Glutamatergic neuron (in vitro differentiated cells): ENCODE measurements around the gene UMPS. TPM values are rescaled to one million over a fixed set of nuclear protein-coding genes. Genes with fewer than 3 reads are reported as not detected.

ENCODE experiments used
- DNase-seq: peaks from one replicate; pipeline ENCODE4 v3.0.0; 2022
- H3K27ac Mint-ChIP-seq: one replicate; pipeline ENCODE4 v1.8.0; 2020; ENCODE audit warnings: mild to moderate bottlenecking, mixed read lengths, inconsistent platforms; ENCODE audit not compliant: unreplicated experiment
- H3K27me3 Mint-ChIP-seq: one replicate; pipeline ENCODE4 v1.8.0; 2020; ENCODE audit warnings: mild to moderate bottlenecking, moderate library complexity, mixed read lengths, inconsistent platforms; ENCODE audit not compliant: unreplicated experiment
- H3K36me3 Mint-ChIP-seq: one replicate; pipeline ENCODE4 v1.8.0; 2020; ENCODE audit warnings: mild to moderate bottlenecking, mixed read lengths, inconsistent platforms; ENCODE audit not compliant: unreplicated experiment
- H3K4me1 Mint-ChIP-seq: one replicate; pipeline ENCODE4 v1.8.0; 2020; ENCODE audit warnings: mild to moderate bottlenecking, low read depth, mixed read lengths, inconsistent platforms; ENCODE audit not compliant: unreplicated experiment
- H3K4me3 Mint-ChIP-seq: one replicate; pipeline ENCODE4 v1.8.0; 2020; ENCODE audit warnings: mild to moderate bottlenecking, mixed read lengths, inconsistent platforms; ENCODE audit not compliant: unreplicated experiment
- H3K9me3 Mint-ChIP-seq: one replicate; pipeline ENCODE4 v1.8.0; 2020; ENCODE audit warnings: mild to moderate bottlenecking, moderate library complexity, mixed read lengths, inconsistent platforms; ENCODE audit not compliant: unreplicated experiment
- CTCF ChIP-seq: fragments of 200-600 bp; sonication (generic); IDR thresholded peaks from one replicate; pipeline ENCODE4 v1.5.0; 2021; ENCODE audit not compliant: partially characterized antibody, unreplicated experiment
- total RNA-seq: library from RNA; stranded (reverse); fragmentation: NEBNext Ultra II Directional; extraction: Animal tissue kit (Norgen Biotek cat#: 25700); gene quantifications from one replicate; pipeline ENCODE4 v1.2.1, GENCODE V29; 2021; ENCODE audit not compliant: unreplicated experiment

UMPS gene
- total RNA-seq, 1 donor from 2014 or later, result 30.7 TPM

DNA sequence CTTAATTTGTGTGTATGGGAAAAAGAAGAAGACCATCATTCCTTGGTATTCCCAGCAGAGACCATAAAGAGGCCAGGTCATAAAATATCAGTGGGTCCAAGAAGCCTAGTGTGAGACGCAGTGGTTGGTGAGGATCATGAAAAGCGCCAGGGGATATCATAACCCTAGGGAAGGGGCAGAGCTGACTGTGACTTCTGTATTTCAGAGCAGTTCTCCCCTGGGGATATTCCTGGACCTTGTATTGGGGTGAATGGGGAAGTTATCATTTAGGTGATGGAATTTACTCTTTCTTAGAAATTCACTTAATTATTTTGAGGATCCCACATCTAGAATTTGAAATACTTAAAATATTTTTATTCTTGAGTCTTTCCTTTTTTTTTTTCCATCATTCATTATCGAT lies 34.9 kb upstream of the UMPS start:
- peaks cover 10% of the 10 kb centered on the region for H3K27me3 Mint-ChIP-seq
- no peak overlapping the region for H3K4me3 Mint-ChIP-seq
- no peak for TF ChIP-seq CTCF
- H3K27ac Mint-ChIP-seq, result no peak overlapping the region
- no peaks in the 10 kb centered on the region for H3K9me3 Mint-ChIP-seq
- no peak for DNase-seq
- peaks cover 4% of the 10 kb centered on the region for H3K36me3 Mint-ChIP-seq
- H3K4me1 Mint-ChIP-seq, result no peaks in the 10 kb centered on the region

GRCh38 chr3:124696006-124696405 lies 34.2 kb upstream of the UMPS start:
- peaks cover 4% of the 10 kb centered on the region for H3K36me3 Mint-ChIP-seq
- no peak for TF ChIP-seq CTCF
- no peak overlapping the region for H3K4me3 Mint-ChIP-seq
- DNase-seq, result no peak
- H3K27ac Mint-ChIP-seq, result no peak overlapping the region
- H3K27me3 Mint-ChIP-seq, result peaks cover 9% of the 10 kb centered on the region
- peaks cover 2% of the 10 kb centered on the region for H3K9me3 Mint-ChIP-seq
- H3K4me1 Mint-ChIP-seq, result no peaks in the 10 kb centered on the region

- no peak for TF ChIP-seq CTCF
- H3K4me3 Mint-ChIP-seq, result no peak overlapping the region
Observed at GRCh38 chr3:124697302-124697701, 33.0 kb upstream of the UMPS start.

DNA sequence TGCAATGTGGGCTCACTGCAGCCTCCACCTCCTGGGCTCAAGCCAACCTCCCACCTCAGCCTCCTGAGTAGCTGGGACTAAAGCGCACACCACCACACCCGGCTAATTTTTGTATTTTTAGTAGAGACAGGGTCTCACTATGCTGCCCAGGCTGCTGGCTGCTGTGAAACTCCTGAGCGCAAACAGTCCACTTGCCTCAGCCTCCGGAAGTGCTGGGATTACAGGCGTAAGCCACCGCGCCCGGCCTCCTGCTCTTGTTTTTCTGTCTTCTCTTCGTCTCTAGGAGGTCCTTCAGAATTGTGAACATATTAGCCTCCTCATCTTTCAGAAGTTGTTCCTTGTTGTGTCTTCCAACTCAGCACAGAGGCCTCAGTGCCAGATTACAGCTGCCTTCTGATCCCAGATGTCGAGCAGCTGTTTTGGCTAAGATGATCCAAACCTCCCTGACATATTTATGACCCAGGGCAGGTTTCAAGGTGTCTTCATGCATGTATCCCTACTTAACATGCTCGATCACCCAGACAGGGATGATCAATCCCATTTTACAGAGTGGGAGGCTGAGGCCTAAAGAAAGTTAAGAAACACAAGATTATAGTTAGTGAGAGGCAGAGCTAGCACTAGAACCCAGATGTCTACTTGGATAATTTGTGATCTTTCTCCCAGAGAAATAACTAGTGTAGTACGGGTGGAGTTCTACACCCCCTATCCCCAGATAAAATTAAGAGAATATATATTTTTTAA lies 32.1 kb upstream of the UMPS start:
- Mint-ChIP-seq H3K9me3 (peaks cover 2% of the 10 kb centered on the region), H3K36me3 (peaks cover 9% of the 10 kb centered on the region), H3K27ac (no peak overlapping the region), H3K4me3 (no peak overlapping the region), H3K4me1 (no peaks in the 10 kb centered on the region), H3K27me3 (peaks cover 3% of the 10 kb centered on the region)
- no peak for DNase-seq
- TF ChIP-seq CTCF, result no peak

More at GRCh38 chr3:124697302-124697701, 33.0 kb upstream of the UMPS start:
- peaks cover 4% of the 10 kb centered on the region for H3K36me3 Mint-ChIP-seq
- H3K27ac Mint-ChIP-seq, result no peak overlapping the region
- no peak for DNase-seq
- peaks cover 3% of the 10 kb centered on the region for H3K27me3 Mint-ChIP-seq
- H3K9me3 Mint-ChIP-seq, result peaks cover 2% of the 10 kb centered on the region
- no peaks in the 10 kb centered on the region for H3K4me1 Mint-ChIP-seq

DNA sequence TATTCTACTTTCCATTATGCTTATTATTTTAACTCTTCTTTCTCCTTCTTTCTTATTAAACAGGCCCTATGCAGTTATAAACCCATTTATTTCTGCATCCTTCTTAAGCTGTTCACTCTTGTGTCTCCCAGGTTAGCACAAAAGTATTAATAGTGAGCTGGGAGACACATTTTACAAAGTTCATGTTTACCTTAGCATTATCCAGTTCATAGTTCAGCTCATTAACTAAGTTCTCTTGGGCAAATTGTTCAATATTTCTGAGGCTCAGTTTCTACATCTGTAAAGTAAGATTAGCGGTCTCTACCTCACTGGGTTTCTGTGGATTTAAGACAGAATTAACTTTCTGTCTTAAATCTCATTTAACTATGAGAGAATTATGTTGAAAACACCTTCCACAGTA lies 31.2 kb upstream of the UMPS start:
- peaks cover 2% of the 10 kb centered on the region for H3K9me3 Mint-ChIP-seq
- no peaks in the 10 kb centered on the region for H3K4me1 Mint-ChIP-seq
- no peak for DNase-seq
- no peak overlapping the region for H3K27ac Mint-ChIP-seq
- H3K36me3 Mint-ChIP-seq, result peaks cover 10% of the 10 kb centered on the region
- no peak overlapping the region for H3K4me3 Mint-ChIP-seq
- H3K27me3 Mint-ChIP-seq, result peaks cover 3% of the 10 kb centered on the region
- TF ChIP-seq CTCF, result no peak
